ENCODE results near the gene GRIK5. TPM values are rescaled to one million over a fixed set of nuclear protein-coding genes. Genes with fewer than 3 reads are reported as not detected.

GRIK5 gene
- total RNA-seq, 4 donors from 2014 or later: 0.57 to 7.4 (median 0.89) TPM

DNA sequence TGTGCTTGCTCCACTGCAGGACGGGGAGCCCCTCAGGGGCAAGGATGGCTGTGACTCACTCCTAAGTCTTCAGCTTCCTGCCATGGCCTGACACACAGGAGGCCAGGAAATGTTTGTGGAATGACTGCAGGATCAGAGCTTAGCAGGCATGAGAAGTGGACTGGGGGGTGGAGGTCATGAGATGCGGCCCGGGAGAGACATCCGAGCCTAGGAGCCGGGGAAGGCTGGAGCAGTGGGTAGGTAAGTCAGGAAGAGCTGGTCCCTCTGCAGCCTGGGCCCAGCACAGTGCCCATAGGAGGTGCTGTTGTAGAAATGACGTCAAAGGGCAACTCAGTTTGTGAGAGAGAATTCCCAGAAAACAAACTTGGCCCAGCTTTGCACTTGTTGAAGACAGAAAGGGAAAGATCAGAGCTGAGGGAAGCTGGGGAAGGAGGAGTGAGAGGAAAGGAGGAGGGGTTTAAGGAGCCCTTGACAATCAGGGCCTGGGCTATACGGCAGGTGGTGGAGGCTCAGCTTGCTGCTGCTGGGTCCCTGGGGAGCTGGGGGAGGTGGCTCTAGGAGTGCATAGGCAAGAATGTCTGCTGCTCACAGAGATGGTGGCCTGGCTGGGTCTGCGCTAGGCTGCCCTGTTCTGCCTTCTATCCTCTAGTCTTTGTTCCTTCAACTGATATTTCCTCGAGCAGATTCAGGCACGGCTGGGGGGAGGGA, 43.8 kb upstream of the GRIK5 start:
- peak in 2 of 3 donors; percentile 77 to 78 for DNase-seq
- TF ChIP-seq CTCF (IDR thresholded peaks at IDR 0.05) (no peak), POLR2A (IDR thresholded peaks at IDR 0.05) (no peak)
- H3K4me3 ChIP-seq: peak overlapping the region in 1 of 4 donors; percentile 18
- peak overlapping the region in 3 of 4 donors; percentile 46 to 83 (median 57) for H3K27ac ChIP-seq
- peaks cover 0 to 32% (median 3%) of the 10 kb centered on the region in 4 donors for H3K4me1 ChIP-seq
- H3K27me3 ChIP-seq: no peaks in the 10 kb centered on the region
- H3K36me3 ChIP-seq: no peaks in the 10 kb centered on the region
- no peaks in the 10 kb centered on the region for H3K9me3 ChIP-seq

- Histone ChIP-seq H3K27me3 (no peaks in the 10 kb centered on the region), H3K27ac (peak overlapping the region in 1 of 4 donors; percentile 83), H3K9me3 (no peaks in the 10 kb centered on the region), H3K4me1 (peaks cover 0 to 30% (median 3%) of the 10 kb centered on the region in 4 donors), H3K36me3 (no peaks in the 10 kb centered on the region), H3K4me3 (no peak overlapping the region)
- no peak for DNase-seq
- TF ChIP-seq POLR2A (IDR thresholded peaks at IDR 0.05) (no peak), CTCF (IDR thresholded peaks at IDR 0.05) (no peak)
Observed at GRCh38 chr19:42111811-42112210, 41.8 kb upstream of the GRIK5 start.

DNA sequence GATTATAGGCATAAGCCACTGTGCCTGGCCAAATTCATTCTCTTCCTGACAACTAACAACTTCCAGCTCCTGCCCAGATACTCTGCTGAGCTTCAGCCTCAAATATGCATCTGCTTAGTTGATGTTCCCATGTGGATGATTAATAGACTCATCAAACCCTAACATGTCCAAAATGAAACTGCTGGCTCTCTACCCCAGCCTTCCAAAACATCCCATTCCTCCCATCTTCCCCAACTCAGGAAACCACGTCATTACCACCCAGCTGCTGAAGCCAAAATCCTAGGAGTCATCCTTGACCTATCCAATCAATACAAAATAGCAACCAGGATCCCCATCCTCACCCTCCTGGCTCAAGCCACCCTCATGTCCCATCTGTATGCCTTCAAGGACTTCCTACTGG, 41.4 kb upstream of the GRIK5 start:
- Histone ChIP-seq H3K9me3 (no peaks in the 10 kb centered on the region), H3K27me3 (no peaks in the 10 kb centered on the region), H3K27ac (no peak overlapping the region), H3K4me3 (no peak overlapping the region), H3K36me3 (no peaks in the 10 kb centered on the region), H3K4me1 (peaks cover 0 to 26% (median 2%) of the 10 kb centered on the region in 4 donors)
- no peak for DNase-seq
- TF ChIP-seq CTCF (IDR thresholded peaks at IDR 0.05) (no peak), POLR2A (IDR thresholded peaks at IDR 0.05) (no peak)

- Histone ChIP-seq H3K36me3 (no peaks in the 10 kb centered on the region), H3K27me3 (no peaks in the 10 kb centered on the region), H3K27ac (no peak overlapping the region), H3K4me1 (peaks cover 0 to 25% (median 0%) of the 10 kb centered on the region in 4 donors), H3K4me3 (no peak overlapping the region), H3K9me3 (no peaks in the 10 kb centered on the region)
- DNase-seq: no peak
- TF ChIP-seq POLR2A (IDR thresholded peaks at IDR 0.05) (no peak), CTCF (IDR thresholded peaks at IDR 0.05) (no peak)
Observed at GRCh38 chr19:42110658-42111057, 40.7 kb upstream of the GRIK5 start.

GRCh38 chr19:42109896-42110295, 39.9 kb upstream of the GRIK5 start:
- H3K36me3 ChIP-seq: no peaks in the 10 kb centered on the region
- no peaks in the 10 kb centered on the region for H3K27me3 ChIP-seq
- H3K4me1 ChIP-seq: peaks cover 0 to 18% (median 0%) of the 10 kb centered on the region in 4 donors
- no peak for TF ChIP-seq POLR2A (IDR thresholded peaks at IDR 0.05)
- TF ChIP-seq CTCF (IDR thresholded peaks at IDR 0.05): no peak
- no peaks in the 10 kb centered on the region for H3K9me3 ChIP-seq
- DNase-seq: no peak
- H3K27ac ChIP-seq: no peak overlapping the region
- H3K4me3 ChIP-seq: no peak overlapping the region
